GM06990 (cell line): ENCODE results near the gene KAT6B.
A peak's percentile ranks its signal among the peaks of the same experiment; 100 is the strongest.

ENCODE experiments used
- DNase-seq: peaks from one replicate; pipeline ENCODE4 v3.0.0-alpha.2; 2011; ENCODE audit not compliant: insufficient read length; ENCODE audit errors: extremely low read depth
- H3K27me3 ChIP-seq: replicated peaks from 2 replicates; pipeline ENCODE4 v1.6.0; 2011; ENCODE audit warnings: low read length; ENCODE audit not compliant: control insufficient read depth, insufficient read depth
- H3K36me3 ChIP-seq: 2 replicates; pipeline ENCODE4 v1.5.1; 2011; ENCODE audit warnings: low read length; ENCODE audit not compliant: control insufficient read depth, insufficient read depth
- H3K4me3 ChIP-seq: replicated peaks from 2 replicates; pipeline ENCODE4 v1.5.1; 2011; ENCODE audit warnings: low read depth, mild to moderate bottlenecking, control low read depth, low read length
- TF ChIP-seq, protein P1 (sequence below): IDR thresholded peaks from 2 replicates; pipeline ENCODE4 v1.5.1; 2011; ENCODE audit warnings: low read length, control low read depth, mild to moderate bottlenecking, inconsistent platforms; ENCODE audit not compliant: insufficient read depth, poor library complexity, severe bottlenecking

KAT6B gene

GRCh38 chr10:74987339-74988053 lies 161.1 kb downstream of the KAT6B start:
- no peak for DNase-seq
- Histone ChIP-seq H3K4me3 (no peak overlapping the region), H3K27me3 (no peaks in the 10 kb centered on the region), H3K36me3 (peaks cover 4% of the 10 kb centered on the region)
- TF ChIP-seq, protein P1, sequence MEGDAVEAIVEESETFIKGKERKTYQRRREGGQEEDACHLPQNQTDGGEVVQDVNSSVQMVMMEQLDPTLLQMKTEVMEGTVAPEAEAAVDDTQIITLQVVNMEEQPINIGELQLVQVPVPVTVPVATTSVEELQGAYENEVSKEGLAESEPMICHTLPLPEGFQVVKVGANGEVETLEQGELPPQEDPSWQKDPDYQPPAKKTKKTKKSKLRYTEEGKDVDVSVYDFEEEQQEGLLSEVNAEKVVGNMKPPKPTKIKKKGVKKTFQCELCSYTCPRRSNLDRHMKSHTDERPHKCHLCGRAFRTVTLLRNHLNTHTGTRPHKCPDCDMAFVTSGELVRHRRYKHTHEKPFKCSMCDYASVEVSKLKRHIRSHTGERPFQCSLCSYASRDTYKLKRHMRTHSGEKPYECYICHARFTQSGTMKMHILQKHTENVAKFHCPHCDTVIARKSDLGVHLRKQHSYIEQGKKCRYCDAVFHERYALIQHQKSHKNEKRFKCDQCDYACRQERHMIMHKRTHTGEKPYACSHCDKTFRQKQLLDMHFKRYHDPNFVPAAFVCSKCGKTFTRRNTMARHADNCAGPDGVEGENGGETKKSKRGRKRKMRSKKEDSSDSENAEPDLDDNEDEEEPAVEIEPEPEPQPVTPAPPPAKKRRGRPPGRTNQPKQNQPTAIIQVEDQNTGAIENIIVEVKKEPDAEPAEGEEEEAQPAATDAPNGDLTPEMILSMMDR, result no peak

- no peaks in the 10 kb centered on the region for H3K27me3 ChIP-seq
- H3K36me3 ChIP-seq, result peaks cover 6% of the 10 kb centered on the region
- TF ChIP-seq, protein P1, result no peak
- H3K4me3 ChIP-seq, result no peak overlapping the region
- DNase-seq, result no peak
Observed at GRCh38 chr10:74988054-74988775, 161.8 kb downstream of the KAT6B start.

DNA sequence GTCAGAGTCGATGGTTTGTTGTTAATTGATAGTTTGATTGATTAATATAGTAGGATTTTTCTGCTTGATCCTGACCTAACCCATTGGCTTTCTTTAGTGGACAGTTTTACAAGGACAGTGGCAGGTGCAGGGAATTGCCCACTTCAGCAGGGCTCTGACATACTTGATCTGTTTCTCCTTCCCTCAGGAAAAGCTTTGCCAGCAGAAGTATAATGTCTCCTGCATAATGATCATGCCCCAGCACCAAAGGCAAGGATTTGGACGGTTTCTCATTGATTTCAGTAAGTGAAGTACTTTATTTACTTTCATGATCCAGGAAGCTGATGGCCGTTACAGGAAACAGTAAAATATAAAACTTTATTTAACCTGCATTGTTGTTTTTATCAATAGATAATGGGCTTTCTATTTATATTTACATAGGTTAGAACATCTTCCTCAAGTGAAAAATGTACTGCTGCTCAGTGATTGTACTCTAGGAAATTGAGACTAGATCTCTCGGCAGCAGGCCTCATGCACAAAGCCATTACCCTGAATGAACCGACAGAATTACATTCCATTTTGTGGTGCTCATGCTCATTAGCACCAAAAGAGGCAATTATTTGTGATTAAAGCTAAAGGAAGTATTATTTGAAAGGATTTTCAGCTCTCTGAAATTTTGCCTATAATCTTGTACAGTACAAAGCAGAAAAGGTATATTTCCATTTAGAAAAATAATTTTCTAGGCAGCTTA lies 162.6 kb downstream of the KAT6B start:
- DNase-seq, result no peak
- peaks cover 6% of the 10 kb centered on the region for H3K36me3 ChIP-seq
- TF ChIP-seq, protein P1, result no peak

GRCh38 chr10:74991435-74991834 lies 165.0 kb downstream of the KAT6B start:
- TF ChIP-seq, protein P1, result peak; percentile 54
- H3K4me3 ChIP-seq, result no peak overlapping the region
- peaks cover 3% of the 10 kb centered on the region for H3K36me3 ChIP-seq
- no peak for DNase-seq
- no peaks in the 10 kb centered on the region for H3K27me3 ChIP-seq

More for the DNA sequence above, 162.6 kb downstream of the KAT6B start:
- Histone ChIP-seq H3K4me3 (no peak overlapping the region), H3K27me3 (no peaks in the 10 kb centered on the region)

DNA sequence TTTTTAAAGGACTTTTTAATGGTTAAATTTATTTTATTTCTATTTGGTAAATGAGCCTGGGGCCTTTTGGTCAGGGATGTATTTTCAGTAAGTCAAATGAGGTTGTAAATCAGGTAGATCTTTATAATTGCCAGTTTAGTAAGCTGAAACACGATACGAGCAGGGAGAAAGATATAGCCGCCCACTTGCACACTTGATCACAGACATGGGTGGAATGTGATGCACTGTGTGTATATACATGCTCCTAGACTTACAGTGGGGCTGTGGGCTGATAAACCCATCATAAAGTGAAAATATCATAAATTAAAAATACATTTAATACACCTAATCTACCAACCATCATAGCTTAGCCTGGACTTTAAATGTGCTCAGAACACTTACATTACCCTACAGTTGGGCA lies 165.7 kb downstream of the KAT6B start:
- H3K27me3 ChIP-seq, result no peaks in the 10 kb centered on the region
- TF ChIP-seq, protein P1, result no peak
- no peak for DNase-seq
- H3K36me3 ChIP-seq, result peaks cover 3% of the 10 kb centered on the region
- H3K4me3 ChIP-seq, result no peak overlapping the region
